Sigmoid colon (tissue), 7 donors: ENCODE results near the gene DDIT3. TPM values are rescaled to one million over a fixed set of nuclear protein-coding genes. Genes with fewer than 3 reads are reported as not detected.

ENCODE experiments used
- DNase-seq: peaks from one replicate; pipeline ENCODE4 v3.0.0-alpha.2; 2019
- H3K27ac ChIP-seq, 4 donors: fragments of 200-600 bp; sonication (generic); one replicate each; pipeline ENCODE4 v1.5.1; 2016 to 2019; ENCODE audit warnings: mild to moderate bottlenecking in 1 of 4
- H3K27me3 ChIP-seq, 3 donors: fragments of 200-600 bp; sonication (generic); one replicate each; pipeline ENCODE4 v1.5.1; 2019; ENCODE audit warnings: mild to moderate bottlenecking in 1 of 3
- H3K36me3 ChIP-seq, 4 donors: fragments of 200-600 bp; sonication (generic); one replicate each; pipeline ENCODE4 v1.5.1; 2016 to 2019
- H3K4me1 ChIP-seq, 4 donors: fragments of 200-600 bp; sonication (generic); one replicate each; pipeline ENCODE4 v1.5.1; 2017 to 2019
- H3K4me3 ChIP-seq, 4 donors: fragments of 200-600 bp; sonication (generic); one replicate each; pipeline ENCODE4 v1.5.1; 2017 to 2019; ENCODE audit warnings: mild to moderate bottlenecking in 2 of 4, moderate library complexity in 1 of 4
- H3K9me3 ChIP-seq, 4 donors: fragments of 200-600 bp in 3 of 4; sonication (generic) in 3 of 4; one replicate each; pipeline versions ENCODE4 v1.5.1 to v1.6.1; 2013 to 2019
- EP300 ChIP-seq, 4 donors: sonication (generic); formaldehyde crosslinking; IDR thresholded peaks; one replicate each; pipeline ENCODE4 v1.6.1; 2017; ENCODE audit warnings: antibody characterized with exemption in 4 of 4
- POLR2AphosphoS5 ChIP-seq, 4 donors: sonication (generic); formaldehyde crosslinking; IDR thresholded peaks; one replicate each; pipeline ENCODE4 v1.6.1; 2017; ENCODE audit warnings: antibody characterized with exemption in 4 of 4
- WGBS, 2 donors: extraction: QIAGEN DNeasy Blood & Tissue Kit; methylation state at CpG; one replicate each; pipeline ENCODE4 v1.1.7; 2013; 5-methylcytosine and 5-hydroxymethylcytosine counted together
- intact Hi-C: fragments of 100-400 bp; cut with DNase I; formaldehyde crosslinking; loops from one replicate; pipeline ENCODE4 v1.15.1; 2023
- polyA plus RNA-seq, 3 donors: library from polyadenylated mRNA; stranded (reverse); fragments of 200-250 nt; gene quantifications; one replicate each; pipeline ENCODE4 v1.2.3, GENCODE V29; 2013
- small RNA-seq, 3 donors: library from RNA; depleted of rRNA; stranded (forward); fragments of <200 nt; gene quantifications; one replicate each; pipeline ENCODE3, GENCODE V24; 2016
- total RNA-seq, 4 donors: library from RNA; depleted of rRNA; stranded (reverse); fragments of >200 nt; gene quantifications; one replicate each; pipeline ENCODE4 v1.1.0, GENCODE V29; 2016
- donor health status: healthy with polysubstance abuse.
- donor health status: Bipolar disorder and iron deficiency.
- donor health status: healthy.

Gene DDIT3
- total and polyA plus RNA-seq, 7 donors, result 30.7 to 52.9 (median 43.3) TPM

DNA sequence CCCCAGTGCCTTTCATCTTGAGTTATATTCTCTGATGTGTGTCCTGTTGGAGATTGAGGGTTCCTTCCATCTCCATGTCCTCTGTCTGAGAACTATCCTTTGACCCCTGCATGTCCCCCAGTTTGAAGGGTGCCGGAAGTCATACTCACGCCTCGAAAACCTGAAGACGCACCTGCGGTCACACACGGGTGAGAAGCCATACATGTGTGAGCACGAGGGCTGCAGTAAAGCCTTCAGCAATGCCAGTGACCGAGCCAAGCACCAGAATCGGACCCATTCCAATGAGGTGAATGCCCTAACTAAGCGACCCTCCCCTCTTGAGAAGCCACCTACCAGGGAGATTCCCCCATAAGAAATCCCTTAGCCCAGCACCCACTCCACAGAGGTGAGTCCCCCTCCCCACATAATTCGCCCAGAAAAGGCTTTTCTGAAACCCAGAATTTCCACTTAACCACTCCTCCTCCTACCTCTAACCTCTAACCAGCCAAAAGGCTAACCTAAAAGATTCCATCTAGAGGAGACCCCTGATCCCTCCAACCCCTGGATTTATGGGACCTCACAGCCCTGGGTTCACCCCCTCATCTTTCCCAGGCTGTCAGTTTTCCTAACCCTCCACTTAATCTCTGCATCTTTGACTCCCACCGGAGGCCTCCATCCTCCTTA is 53.0 kb downstream of the DDIT3 start:
- WGBS, 2 donors, result 85 to 90% methylated on average over 12 of the region's 12 CpGs
- TF ChIP-seq POLR2AphosphoS5 (IDR thresholded peaks at IDR 0.05), result no peak
- no peak for TF ChIP-seq EP300 (IDR thresholded peaks at IDR 0.05)
- peaks cover 0 to 7% (median 1%) of the 10 kb centered on the region in 4 donors for H3K4me1 ChIP-seq
- no peaks in the 10 kb centered on the region for H3K9me3 ChIP-seq
- no peaks in the 10 kb centered on the region for H3K36me3 ChIP-seq
- peaks cover 0 to 30% (median 0%) of the 10 kb centered on the region in 3 donors for H3K27me3 ChIP-seq
- DNase-seq, result no peak
- H3K27ac ChIP-seq, result no peak overlapping the region
- intact Hi-C loops, result no loop called here
- no peak overlapping the region for H3K4me3 ChIP-seq

Small RNA genes lying within 50 kb of the gene (small RNA-seq; reads per million reads assigned to genes)
- gene MIR616, result 0 to 0.29 (median 0.18) reads per million in 3 donors

Other genes starting within 250 kb of the DDIT3 start
- gene R3HDM2, start 89.5 kb downstream of the DDIT3 start, total RNA-seq, result 10 to 100 TPM; 28.3 to 37.7 (median 28.5) TPM
- gene R3HDM2, start 89.5 kb downstream of the DDIT3 start, polyA plus RNA-seq, result 10 to 100 TPM; 10.9 to 26.2 (median 14.4) TPM
- not detected for gene INHBC, start 85.7 kb downstream of the DDIT3 start, total RNA-seq
- gene INHBC, start 85.7 kb downstream of the DDIT3 start, polyA plus RNA-seq, result not detected
- under 1 TPM in 1 of 4 donors, not detected in 3; 0.36 TPM for gene INHBE, start 65.2 kb downstream of the DDIT3 start, total RNA-seq
- under 1 TPM in 1 of 3 donors, not detected in 2; 0.09 TPM for gene INHBE, start 65.2 kb downstream of the DDIT3 start, polyA plus RNA-seq
- 1 to 10 TPM in 2 of 4 donors, under 1 TPM in 1, not detected in 1; 0.71 to 3.9 (median 1.8) TPM for gene GLI1, start 60.7 kb downstream of the DDIT3 start, total RNA-seq
- gene GLI1, start 60.7 kb downstream of the DDIT3 start, polyA plus RNA-seq, result 1 to 10 TPM in 1 of 3 donors, under 1 TPM in 1, not detected in 1; 0.60 to 1.5 TPM
- gene ARHGAP9, start 40.6 kb downstream of the DDIT3 start, total RNA-seq, result 10 to 100 TPM in 1 of 4 donors, 1 to 10 TPM in 3; 4.3 to 16.3 (median 6.8) TPM
- 10 to 100 TPM in 1 of 3 donors, 1 to 10 TPM in 2; 4.9 to 54.7 (median 6.6) TPM for gene ARHGAP9, start 40.6 kb downstream of the DDIT3 start, polyA plus RNA-seq
- 10 to 100 TPM; 46.6 to 56.3 (median 53.2) TPM for gene MARS1, start 32.4 kb downstream of the DDIT3 start, total RNA-seq
- 10 to 100 TPM; 22.9 to 86.2 (median 25.8) TPM for gene MARS1, start 32.4 kb downstream of the DDIT3 start, polyA plus RNA-seq
- gene MBD6, start 2.3 kb upstream of the DDIT3 start, total RNA-seq, result 10 to 100 TPM; 13.5 to 23.5 (median 16.0) TPM
- gene MBD6, start 2.3 kb upstream of the DDIT3 start, polyA plus RNA-seq, result 10 to 100 TPM; 16.2 to 52.8 (median 17.1) TPM
- gene DCTN2, start 26.7 kb upstream of the DDIT3 start, total RNA-seq, result 100 to 1,000 TPM; 118 to 194 (median 141) TPM
- gene DCTN2, start 26.7 kb upstream of the DDIT3 start, polyA plus RNA-seq, result 100 to 1,000 TPM; 141 to 204 (median 172) TPM
- gene KIF5A, start 29.5 kb upstream of the DDIT3 start, total RNA-seq, result 1 to 10 TPM; 3.6 to 8.9 (median 6.9) TPM
- gene KIF5A, start 29.5 kb upstream of the DDIT3 start, polyA plus RNA-seq, result 1 to 10 TPM in 1 of 3 donors, under 1 TPM in 2; under 0.01 to 3.5 (median 0.46) TPM
- gene PIP4K2C, start 70.7 kb upstream of the DDIT3 start, total RNA-seq, result 10 to 100 TPM; 13.3 to 22.8 (median 18.4) TPM
- gene PIP4K2C, start 70.7 kb upstream of the DDIT3 start, polyA plus RNA-seq, result 10 to 100 TPM; 21.0 to 30.5 (median 28.6) TPM
- 10 to 100 TPM; 42.9 to 68.4 (median 50.7) TPM for gene DTX3, start 84.3 kb upstream of the DDIT3 start, total RNA-seq
- 10 to 100 TPM in 1 of 3 donors, 1 to 10 TPM in 2; 1.2 to 12.5 (median 8.4) TPM for gene DTX3, start 84.3 kb upstream of the DDIT3 start, polyA plus RNA-seq
- gene ARHGEF25, start 90.9 kb upstream of the DDIT3 start, total RNA-seq, result 100 to 1,000 TPM in 3 of 4 donors, 10 to 100 TPM in 1; 99.4 to 140 (median 113) TPM
- 10 to 100 TPM in 2 of 3 donors, 1 to 10 TPM in 1; 5.8 to 22.8 (median 18.2) TPM for gene ARHGEF25, start 90.9 kb upstream of the DDIT3 start, polyA plus RNA-seq
- 1 to 10 TPM in 3 of 4 donors, under 1 TPM in 1; 0.99 to 4.4 (median 3.3) TPM for gene B4GALNT1, start 112.7 kb upstream of the DDIT3 start, total RNA-seq
- 1 to 10 TPM in 1 of 3 donors, not detected in 2; 2.7 TPM for gene B4GALNT1, start 112.7 kb upstream of the DDIT3 start, polyA plus RNA-seq
- 100 to 1,000 TPM; 122 to 183 (median 156) TPM for gene OS9, start 173.6 kb upstream of the DDIT3 start, total RNA-seq
- 100 to 1,000 TPM in 1 of 3 donors, 10 to 100 TPM in 2; 69.1 to 243 (median 95.3) TPM for gene OS9, start 173.6 kb upstream of the DDIT3 start, polyA plus RNA-seq
- gene AGAP2, start 218.2 kb upstream of the DDIT3 start, total RNA-seq, result 1 to 10 TPM in 3 of 4 donors, under 1 TPM in 1; 0.82 to 3.0 (median 1.8) TPM
- 1 to 10 TPM in 1 of 3 donors, under 1 TPM in 2; under 0.01 to 6.4 (median 0.46) TPM for gene AGAP2, start 218.2 kb upstream of the DDIT3 start, polyA plus RNA-seq
- 10 to 100 TPM; 43.2 to 85.8 (median 69.3) TPM for gene TSPAN31, start 224.5 kb upstream of the DDIT3 start, total RNA-seq
- 10 to 100 TPM; 12.0 to 33.8 (median 15.7) TPM for gene TSPAN31, start 224.5 kb upstream of the DDIT3 start, polyA plus RNA-seq
- gene CDK4, start 231.8 kb upstream of the DDIT3 start, total RNA-seq, result 100 to 1,000 TPM in 1 of 4 donors, 10 to 100 TPM in 3; 54.6 to 108 (median 82.5) TPM
- 10 to 100 TPM; 34.9 to 89.1 (median 43.2) TPM for gene CDK4, start 231.8 kb upstream of the DDIT3 start, polyA plus RNA-seq
- gene MARCHF9, start 234.6 kb upstream of the DDIT3 start, total RNA-seq, result 10 to 100 TPM in 2 of 4 donors, 1 to 10 TPM in 2; 6.1 to 12.5 (median 9.4) TPM
- 10 to 100 TPM in 1 of 3 donors, 1 to 10 TPM in 2; 5.5 to 14.9 (median 7.8) TPM for gene MARCHF9, start 234.6 kb upstream of the DDIT3 start, polyA plus RNA-seq
- gene CYP27B1, start 246.6 kb upstream of the DDIT3 start, total RNA-seq, result under 1 TPM in 1 of 4 donors, not detected in 3; 0.28 TPM
- gene CYP27B1, start 246.6 kb upstream of the DDIT3 start, polyA plus RNA-seq, result 1 to 10 TPM in 2 of 3 donors, not detected in 1; 1.2 to 2.0 TPM